Erythroblast (primary cell): ENCODE measurements around the gene TOX2.

Source experiments
- GATA1 ChIP-seq: IDR thresholded peaks from 2 replicates; pipeline ENCODE4 v1.6.1; 2011; ENCODE audit warnings: low read depth, mild to moderate bottlenecking, control low read depth, low read length, moderate library complexity
- POLR2A ChIP-seq: IDR thresholded peaks from 2 replicates; pipeline ENCODE4 v1.6.1; 2011; ENCODE audit warnings: mild to moderate bottlenecking, low read length

DNA sequence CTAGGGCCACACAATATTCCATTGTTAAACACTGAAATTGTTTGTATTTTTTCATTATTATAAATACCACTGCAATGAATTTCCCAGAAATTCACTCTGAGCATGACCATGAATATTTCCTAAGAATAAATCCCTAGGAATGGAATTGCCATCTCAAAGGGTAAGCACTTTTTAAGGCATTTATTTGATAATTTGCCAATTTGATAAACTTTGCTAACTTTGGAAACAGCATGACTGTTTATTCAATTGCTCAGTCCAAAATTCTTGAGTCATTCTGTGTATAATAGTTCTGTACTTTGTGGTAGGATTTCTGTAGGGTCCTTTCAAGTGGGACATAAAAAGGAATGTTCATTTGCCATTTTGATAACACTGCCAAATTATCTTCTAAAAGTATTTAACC lies 44.2 kb upstream of the TOX2 start:
- TF ChIP-seq POLR2A (no peak), GATA1 (no peak)
